ENCODE data around the gene PKN1. TPM values are rescaled to one million over a fixed set of nuclear protein-coding genes. Genes with fewer than 3 reads are reported as not detected.
A peak's percentile ranks its signal among the peaks of the same experiment; 100 is the strongest.

The PKN1 gene
- polyA plus RNA-seq, 3 donors = 49.5 to 119 (median 49.6) TPM

- Histone ChIP-seq H2AFZ (ENCODE audit: insufficient read depth, low read depth, low read length, poor library complexity, severe bottlenecking) (no peak overlapping the region), H3K27ac (ENCODE audit: low read depth in 1 of 2, low read length in 2 of 2) (no peak overlapping the region), H3K9ac (ENCODE audit: insufficient read depth, low read length, poor library complexity, severe bottlenecking) (no peak overlapping the region), H3K79me2 (ENCODE audit: insufficient read depth, low read length) (peaks cover 61% of the 10 kb centered on the region), H3K9me3 (replicated peaks in 1 of 2; ENCODE audit: control insufficient read depth in 1 of 2, insufficient read depth in 1 of 2, low read length in 2 of 2) (no peaks in the 10 kb centered on the region), H3K4me3 (replicated peaks in 1 of 3; ENCODE audit: low read depth in 2 of 3, low read length in 3 of 3) (no peak overlapping the region), H3K27me3 (ENCODE audit: control insufficient read depth in 2 of 2, insufficient read depth in 2 of 2, low read length in 2 of 2) (no peaks in the 10 kb centered on the region), H3K4me1 (ENCODE audit: control insufficient read depth in 1 of 2, insufficient read depth in 2 of 2, low read length in 2 of 2) (peaks cover 20 to 21% of the 10 kb centered on the region in 2 donors), H4K20me1 (ENCODE audit: insufficient read depth, low read length) (peaks cover 96% of the 10 kb centered on the region), H3K4me2 (replicated peaks; ENCODE audit: extremely low read depth, low read length, poor library complexity, severe bottlenecking) (no peak overlapping the region), H3K36me3 (replicated peaks in 1 of 2; ENCODE audit: control insufficient read depth in 1 of 2, insufficient read depth in 2 of 2, low read length in 2 of 2) (peaks cover 62 to 68% of the 10 kb centered on the region in 2 donors)
- Mint-ChIP-seq H3K36me3 (peaks cover 69 to 93% of the 10 kb centered on the region in 2 donors), H3K27ac (peak overlapping the region in 6 of 7 donors; percentile 4 to 82 (median 64)), H3K4me1 (peaks cover 26% of the 10 kb centered on the region), H3K4me3 (no peak overlapping the region), H3K9me3 (peaks cover 0 to 2% (median 0%) of the 10 kb centered on the region in 7 donors), H3K27me3 (ENCODE audit: low read depth in 3 of 3) (peaks cover 0 to 2% (median 0%) of the 10 kb centered on the region in 3 donors)
- WGBS (ENCODE audit: insufficient coverage) = 90% methylated on average over 2 of the region's 10 CpGs
- no peak for DNase-seq
- intact Hi-C loops (cut with micrococcal nuclease) = loop anchor here in 1 of 2 donors (5.0 kb wide), 1 partner anchor 34 kb away; no protein-coding TSS in a partner anchor
- TF ChIP-seq CTCF (IDR thresholded peaks at IDR 0.05) = no peak
Measured at GRCh38 chr19:14391156-14391821, 41.8 kb upstream of the PKN1 start.

DNA sequence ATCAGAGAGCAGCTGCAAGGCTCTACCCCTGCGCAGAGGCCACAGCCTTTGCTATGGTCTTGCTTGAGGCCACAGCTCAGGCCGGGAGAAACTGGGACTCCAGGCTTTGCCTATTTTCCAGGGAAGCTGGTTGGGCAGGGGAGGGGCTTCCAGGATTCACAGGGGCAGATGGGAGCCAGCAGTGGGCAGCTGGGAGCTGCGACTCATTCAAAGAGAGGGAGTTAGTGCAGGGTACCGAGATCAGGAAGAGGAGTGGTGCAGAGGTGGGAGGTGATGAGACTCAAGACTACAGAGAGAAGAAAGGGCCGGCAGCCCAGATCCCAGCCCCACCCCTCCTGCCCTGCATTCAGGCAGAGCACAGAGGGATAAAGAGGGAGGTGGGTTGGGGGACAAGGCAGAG is 39.8 kb upstream of the PKN1 start:
- Histone ChIP-seq H3K4me3 (replicated peaks in 1 of 3; ENCODE audit: low read depth in 2 of 3, low read length in 3 of 3) (no peak overlapping the region), H3K36me3 (replicated peaks in 1 of 2; ENCODE audit: control insufficient read depth in 1 of 2, insufficient read depth in 2 of 2, low read length in 2 of 2) (peaks cover 73 to 80% of the 10 kb centered on the region in 2 donors), H3K79me2 (ENCODE audit: insufficient read depth, low read length) (peaks cover 43% of the 10 kb centered on the region), H3K27ac (ENCODE audit: low read depth in 1 of 2, low read length in 2 of 2) (no peak overlapping the region), H3K27me3 (ENCODE audit: control insufficient read depth in 2 of 2, insufficient read depth in 2 of 2, low read length in 2 of 2) (no peaks in the 10 kb centered on the region), H3K4me1 (ENCODE audit: control insufficient read depth in 1 of 2, insufficient read depth in 2 of 2, low read length in 2 of 2) (peaks cover 6% of the 10 kb centered on the region in 2 donors), H3K9me3 (replicated peaks in 1 of 2; ENCODE audit: control insufficient read depth in 1 of 2, insufficient read depth in 1 of 2, low read length in 2 of 2) (no peaks in the 10 kb centered on the region), H3K9ac (ENCODE audit: insufficient read depth, low read length, poor library complexity, severe bottlenecking) (no peak overlapping the region), H4K20me1 (ENCODE audit: insufficient read depth, low read length) (peaks cover 86% of the 10 kb centered on the region), H3K4me2 (replicated peaks; ENCODE audit: extremely low read depth, low read length, poor library complexity, severe bottlenecking) (no peak overlapping the region), H2AFZ (ENCODE audit: insufficient read depth, low read depth, low read length, poor library complexity, severe bottlenecking) (no peak overlapping the region)
- Mint-ChIP-seq H3K4me3 (no peak overlapping the region), H3K4me1 (peaks cover 12% of the 10 kb centered on the region), H3K36me3 (peaks cover 76 to 94% of the 10 kb centered on the region in 2 donors), H3K27ac (peak overlapping the region in 2 of 7 donors; percentile 19 to 28), H3K9me3 (peaks cover 0 to 2% (median 0%) of the 10 kb centered on the region in 7 donors), H3K27me3 (ENCODE audit: low read depth in 3 of 3) (peaks cover 0 to 3% (median 0%) of the 10 kb centered on the region in 3 donors)
- 96% methylated on average over 4 of the region's 5 CpGs for WGBS (ENCODE audit: insufficient coverage)
- DNase-seq = no peak
- intact Hi-C loops (cut with micrococcal nuclease) = loop anchor here in 1 of 2 donors (5.0 kb wide), 1 partner anchor 36 kb away; no protein-coding TSS in a partner anchor
- TF ChIP-seq CTCF (IDR thresholded peaks at IDR 0.05) = no peak

Data from CD14-positive monocyte (primary cell).